ENCODE measurements around the gene TMEM260.
"Not testable (repeated sequence)": the region's sequence is repeated elsewhere in the genome, so short reads cannot be mapped to it uniquely, and the experiment has no call there.

The TMEM260 gene

GRCh38 chr14:56686416-56686815 is 106.8 kb downstream of the TMEM260 start:
- no peak for DNase-seq

GRCh38 chr14:56687123-56687522 is 107.5 kb downstream of the TMEM260 start:
- DNase-seq, result no peak

GRCh38 chr14:56694609-56695008 is 115.0 kb downstream of the TMEM260 start:
- no peak for DNase-seq

- DNase-seq, result not testable (repeated sequence)
Measured at GRCh38 chr14:56695216-56695615, 115.6 kb downstream of the TMEM260 start.

All from GDM1 (cell line).